Gastrocnemius medialis (tissue), 4 donors: ENCODE measurements around the gene PLD4.

Experiments
- POLR2A ChIP-seq, 2 donors: fragments of 450-650 bp; IDR thresholded peaks; one replicate each; pipeline ENCODE4 v1.6.1; 2017; ENCODE audit warnings: antibody characterized with exemption in 2 of 2, mild to moderate bottlenecking in 2 of 2, moderate library complexity in 2 of 2
- TF ChIP-seq, protein P1 (sequence below), 5 experiments: fragments of 450-650 bp in 3 of 5; fragments of 200-600 bp in 2 of 5; sonication (generic) in 2 of 5; IDR thresholded peaks in 4 of 5; conservative IDR thresholded peaks in 1 of 5; 1 replicate in 4 of 5; 2 replicates in 1 of 5; pipeline ENCODE4 v1.5.1; 2016 to 2019; ENCODE audit warnings: antibody characterized with exemption in 5 of 5, mild to moderate bottlenecking in 3 of 5, moderate library complexity in 3 of 5

GRCh38 chr14:104968153-104968527 lies 43.5 kb downstream of the PLD4 start:
- TF ChIP-seq, protein P1, sequence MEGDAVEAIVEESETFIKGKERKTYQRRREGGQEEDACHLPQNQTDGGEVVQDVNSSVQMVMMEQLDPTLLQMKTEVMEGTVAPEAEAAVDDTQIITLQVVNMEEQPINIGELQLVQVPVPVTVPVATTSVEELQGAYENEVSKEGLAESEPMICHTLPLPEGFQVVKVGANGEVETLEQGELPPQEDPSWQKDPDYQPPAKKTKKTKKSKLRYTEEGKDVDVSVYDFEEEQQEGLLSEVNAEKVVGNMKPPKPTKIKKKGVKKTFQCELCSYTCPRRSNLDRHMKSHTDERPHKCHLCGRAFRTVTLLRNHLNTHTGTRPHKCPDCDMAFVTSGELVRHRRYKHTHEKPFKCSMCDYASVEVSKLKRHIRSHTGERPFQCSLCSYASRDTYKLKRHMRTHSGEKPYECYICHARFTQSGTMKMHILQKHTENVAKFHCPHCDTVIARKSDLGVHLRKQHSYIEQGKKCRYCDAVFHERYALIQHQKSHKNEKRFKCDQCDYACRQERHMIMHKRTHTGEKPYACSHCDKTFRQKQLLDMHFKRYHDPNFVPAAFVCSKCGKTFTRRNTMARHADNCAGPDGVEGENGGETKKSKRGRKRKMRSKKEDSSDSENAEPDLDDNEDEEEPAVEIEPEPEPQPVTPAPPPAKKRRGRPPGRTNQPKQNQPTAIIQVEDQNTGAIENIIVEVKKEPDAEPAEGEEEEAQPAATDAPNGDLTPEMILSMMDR (IDR thresholded peaks at IDR 0.05 in 4 of 5, conservative IDR thresholded peaks at IDR 0.05 in 1 of 5) = no peak
- TF ChIP-seq POLR2A (IDR thresholded peaks at IDR 0.05) = no peak
